HFFc6 (cell line): ENCODE measurements around the gene SLCO1A2. TPM values are rescaled to one million over a fixed set of nuclear protein-coding genes. Genes with fewer than 3 reads are reported as not detected.

Experiments
- DNase-seq: peaks from one replicate; pipeline ENCODE4 v3.0.0-alpha.2; 2018
- H3K27ac Mint-ChIP-seq: 2 replicates; pipeline ENCODE4 v1.8.0; 2020; ENCODE audit warnings: mild to moderate bottlenecking, mixed read lengths
- H3K27me3 Mint-ChIP-seq: 2 replicates; pipeline ENCODE4 v1.8.0; 2021; ENCODE audit warnings: mild to moderate bottlenecking, moderate library complexity, mixed read lengths; ENCODE audit not compliant: insufficient read depth
- H3K36me3 Mint-ChIP-seq: 2 replicates; pipeline ENCODE4 v1.8.0; 2021; ENCODE audit warnings: low read depth, mixed read lengths
- H3K4me1 Mint-ChIP-seq: 2 replicates; pipeline ENCODE4 v1.8.0; 2020; ENCODE audit warnings: low read depth, mixed read lengths
- H3K4me3 Mint-ChIP-seq: 2 replicates; pipeline ENCODE4 v1.8.0; 2020; ENCODE audit warnings: mild to moderate bottlenecking, moderate library complexity, mixed read lengths
- H3K9me3 Mint-ChIP-seq: 2 replicates; pipeline ENCODE4 v1.8.0; 2020; ENCODE audit warnings: mild to moderate bottlenecking, mixed read lengths
- total RNA-seq, 6 experiments: library from RNA; stranded (reverse); fragmentation: NEBNext Ultra II Directional; extraction: Animal tissue kit (Norgen Biotek cat#: 25700); gene quantifications; 2 replicates in 1 of 6; 3 replicates in 5 of 6; pipeline ENCODE4 v1.2.3, GENCODE V29; 2021
- TF ChIP-seq, protein P1 (sequence below): fragments of 200-600 bp; sonication (generic); IDR thresholded peaks from 2 replicates; pipeline ENCODE4 v1.5.0; 2021; ENCODE audit warnings: antibody characterized with exemption, mild to moderate bottlenecking

SLCO1A2 gene
- total RNA-seq, 6 experiments from 2014 or later, result not detected

GRCh38 chr12:21328578-21328977 is 6.1 kb downstream of the SLCO1A2 start:
- H3K4me1 Mint-ChIP-seq, result no peaks in the 10 kb centered on the region
- H3K36me3 Mint-ChIP-seq, result peaks cover 13% of the 10 kb centered on the region
- H3K9me3 Mint-ChIP-seq, result peaks cover 40% of the 10 kb centered on the region
- no peak overlapping the region for H3K4me3 Mint-ChIP-seq
- H3K27me3 Mint-ChIP-seq, result no peaks in the 10 kb centered on the region
- TF ChIP-seq, protein P1, sequence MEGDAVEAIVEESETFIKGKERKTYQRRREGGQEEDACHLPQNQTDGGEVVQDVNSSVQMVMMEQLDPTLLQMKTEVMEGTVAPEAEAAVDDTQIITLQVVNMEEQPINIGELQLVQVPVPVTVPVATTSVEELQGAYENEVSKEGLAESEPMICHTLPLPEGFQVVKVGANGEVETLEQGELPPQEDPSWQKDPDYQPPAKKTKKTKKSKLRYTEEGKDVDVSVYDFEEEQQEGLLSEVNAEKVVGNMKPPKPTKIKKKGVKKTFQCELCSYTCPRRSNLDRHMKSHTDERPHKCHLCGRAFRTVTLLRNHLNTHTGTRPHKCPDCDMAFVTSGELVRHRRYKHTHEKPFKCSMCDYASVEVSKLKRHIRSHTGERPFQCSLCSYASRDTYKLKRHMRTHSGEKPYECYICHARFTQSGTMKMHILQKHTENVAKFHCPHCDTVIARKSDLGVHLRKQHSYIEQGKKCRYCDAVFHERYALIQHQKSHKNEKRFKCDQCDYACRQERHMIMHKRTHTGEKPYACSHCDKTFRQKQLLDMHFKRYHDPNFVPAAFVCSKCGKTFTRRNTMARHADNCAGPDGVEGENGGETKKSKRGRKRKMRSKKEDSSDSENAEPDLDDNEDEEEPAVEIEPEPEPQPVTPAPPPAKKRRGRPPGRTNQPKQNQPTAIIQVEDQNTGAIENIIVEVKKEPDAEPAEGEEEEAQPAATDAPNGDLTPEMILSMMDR, result no peak
- no peak overlapping the region for H3K27ac Mint-ChIP-seq
- DNase-seq, result no peak

- H3K4me3 Mint-ChIP-seq, result no peak overlapping the region
Observed at GRCh38 chr12:21324551-21324950, 10.2 kb downstream of the SLCO1A2 start.

GRCh38 chr12:21323736-21324135 is 11.0 kb downstream of the SLCO1A2 start:
- DNase-seq, result no peak
- no peak overlapping the region for H3K4me3 Mint-ChIP-seq
- H3K9me3 Mint-ChIP-seq, result peaks cover 22% of the 10 kb centered on the region
- no peaks in the 10 kb centered on the region for H3K4me1 Mint-ChIP-seq
- TF ChIP-seq, protein P1, result no peak
- no peak overlapping the region for H3K27ac Mint-ChIP-seq
- peaks cover 7% of the 10 kb centered on the region; the same call in 1 of the 2 replicates for H3K36me3 Mint-ChIP-seq
- H3K27me3 Mint-ChIP-seq, result no peaks in the 10 kb centered on the region

More at GRCh38 chr12:21324551-21324950, 10.2 kb downstream of the SLCO1A2 start:
- no peak for DNase-seq
- TF ChIP-seq, protein P1, result no peak
- no peak overlapping the region for H3K27ac Mint-ChIP-seq
- no peaks in the 10 kb centered on the region for H3K4me1 Mint-ChIP-seq
- H3K27me3 Mint-ChIP-seq, result no peaks in the 10 kb centered on the region
- peaks cover 22% of the 10 kb centered on the region for H3K9me3 Mint-ChIP-seq
- H3K36me3 Mint-ChIP-seq, result peaks cover 7% of the 10 kb centered on the region; the same call in 1 of the 2 replicates

DNA sequence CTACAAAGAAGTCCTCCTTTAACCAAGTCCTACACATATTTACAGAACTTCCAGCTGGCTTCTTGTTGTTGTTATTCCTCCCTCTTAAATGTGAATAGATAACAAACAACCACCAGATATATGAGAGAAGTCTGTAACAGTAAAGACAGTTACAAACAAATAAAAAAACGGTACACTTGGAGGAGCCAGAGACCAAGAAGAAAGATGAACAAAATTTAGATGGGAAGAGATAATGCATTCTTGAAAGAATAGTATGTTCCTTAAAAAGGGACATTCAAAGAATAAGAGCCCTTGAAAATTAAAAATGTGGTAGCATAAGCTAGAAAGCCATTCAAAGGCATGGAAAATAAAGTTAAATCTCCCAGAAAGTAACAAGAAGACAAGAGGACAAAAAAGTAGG is 25.9 kb downstream of the SLCO1A2 start:
- H3K9me3 Mint-ChIP-seq, result no peaks in the 10 kb centered on the region
- no peaks in the 10 kb centered on the region; the same call in 1 of the 2 replicates for H3K4me1 Mint-ChIP-seq

DNA sequence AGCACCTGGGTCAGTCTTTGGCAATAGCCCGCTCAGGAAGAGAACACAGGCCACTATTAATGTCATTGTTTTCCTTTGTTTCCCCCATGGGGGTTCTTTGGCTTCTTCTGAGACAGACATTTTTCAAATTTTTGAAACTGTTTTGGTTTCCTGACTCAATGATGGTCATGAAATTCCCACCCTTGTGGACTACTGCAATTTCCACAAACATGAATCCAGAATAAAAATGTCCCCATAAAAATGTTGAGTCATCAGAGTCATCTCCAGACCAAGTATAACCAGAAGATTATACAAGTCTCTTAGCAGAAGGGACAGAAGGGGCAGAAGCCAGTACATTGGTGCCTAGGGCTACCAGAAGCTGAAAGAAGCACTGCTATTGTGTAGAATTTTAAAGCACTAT is 29.1 kb downstream of the SLCO1A2 start:
- H3K4me3 Mint-ChIP-seq, result no peak overlapping the region
- H3K27ac Mint-ChIP-seq, result no peak overlapping the region
- no peaks in the 10 kb centered on the region for H3K9me3 Mint-ChIP-seq
- no peak for DNase-seq
- H3K27me3 Mint-ChIP-seq, result peaks cover 5% of the 10 kb centered on the region; the same call in 1 of the 2 replicates
- H3K4me1 Mint-ChIP-seq, result no peaks in the 10 kb centered on the region
- TF ChIP-seq, protein P1, result no peak
- H3K36me3 Mint-ChIP-seq, result no peaks in the 10 kb centered on the region

More for the DNA sequence above, 25.9 kb downstream of the SLCO1A2 start:
- no peak overlapping the region for H3K27ac Mint-ChIP-seq
- peaks cover 4% of the 10 kb centered on the region; the same call in 1 of the 2 replicates for H3K27me3 Mint-ChIP-seq
- no peak for DNase-seq
- no peaks in the 10 kb centered on the region for H3K36me3 Mint-ChIP-seq
- TF ChIP-seq, protein P1, result no peak
- no peak overlapping the region for H3K4me3 Mint-ChIP-seq

DNA sequence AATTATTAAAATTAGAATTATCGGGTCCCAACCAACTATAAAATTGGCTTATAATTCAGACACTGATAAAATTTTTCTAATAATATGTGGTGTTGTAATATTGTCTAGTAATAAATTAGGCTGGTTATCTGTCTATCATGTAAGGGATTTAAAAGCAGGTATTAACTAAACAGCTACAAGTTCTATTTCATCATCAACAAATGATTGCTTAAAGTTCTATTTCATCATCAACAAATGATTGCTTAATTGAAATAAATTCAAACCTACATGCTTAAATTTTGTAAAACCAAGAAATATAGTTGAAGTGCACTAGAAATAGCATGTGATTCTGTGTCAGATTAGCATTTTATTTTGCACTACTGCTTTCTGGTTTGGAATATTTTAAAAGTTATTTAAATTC is 34.1 kb downstream of the SLCO1A2 start:
- Mint-ChIP-seq H3K36me3 (no peaks in the 10 kb centered on the region), H3K9me3 (no peaks in the 10 kb centered on the region), H3K27ac (no peak overlapping the region), H3K27me3 (peaks cover 3% of the 10 kb centered on the region; the same call in 1 of the 2 replicates), H3K4me1 (peaks cover 10% of the 10 kb centered on the region), H3K4me3 (no peak overlapping the region)
- DNase-seq, result no peak
- TF ChIP-seq, protein P1, result no peak
